ENCODE data around the gene ST7. TPM values are rescaled to one million over a fixed set of nuclear protein-coding genes. Genes with fewer than 3 reads are reported as not detected.

Gene ST7
- total RNA-seq, 4 donors from 2014 or later, result 7.2 to 47.9 (median 19.1) TPM

GRCh38 chr7:117146511-117146910, 193.2 kb downstream of the ST7 start:
- in situ Hi-C loops (cut with MboI; ENCODE audit: low pct_ligation_motif_present in 1 of 4, low pct_unique_long_range_greater_than_20kb in 1 of 4, low sequenced_read_pairs in 3 of 4) (loop anchor here in 1 of 4 donors (25.0 kb wide), 1 partner anchor 984 kb away; no protein-coding TSS in a partner anchor), intact Hi-C loops (cut with DNase I; ENCODE audit: low total_unique reads) (no loop called here)
- TF ChIP-seq CTCF (IDR thresholded peaks at IDR 0.05), result no peak
- TF ChIP-seq EP300 (IDR thresholded peaks at IDR 0.05; ENCODE audit: low read depth), result no peak
- no peak for TF ChIP-seq POLR2A (IDR thresholded peaks at IDR 0.05)
- TF ChIP-seq POLR2AphosphoS5 (IDR thresholded peaks at IDR 0.05), result no peak
- 93 to 100% methylated on average over 1 to 3 of the region's 3 CpGs for WGBS, 2 donors (ENCODE audit: low coverage in 1 of 2)
- Histone ChIP-seq H3K4me3 (no peak overlapping the region), H3K9me3 (no peaks in the 10 kb centered on the region), H3K27ac (no peak overlapping the region), H3K4me1 (no peaks in the 10 kb centered on the region), H3K36me3 (no peaks in the 10 kb centered on the region), H3K27me3 (no peaks in the 10 kb centered on the region)
- no peak for DNase-seq

- H3K4me3 ChIP-seq, result no peak overlapping the region
- TF ChIP-seq CTCF (IDR thresholded peaks at IDR 0.05), result no peak
- no peak for TF ChIP-seq POLR2AphosphoS5 (IDR thresholded peaks at IDR 0.05)
- H3K27ac ChIP-seq, result no peak overlapping the region
- 84 to 94% methylated on average over 4 of the region's 4 CpGs for WGBS, 2 donors (ENCODE audit: low coverage in 1 of 2)
- H3K36me3 ChIP-seq, result no peaks in the 10 kb centered on the region
- DNase-seq, result no peak
- intact Hi-C loops (cut with DNase I; ENCODE audit: low total_unique reads) (no loop called here), in situ Hi-C loops (cut with MboI; ENCODE audit: low pct_ligation_motif_present in 1 of 4, low pct_unique_long_range_greater_than_20kb in 1 of 4, low sequenced_read_pairs in 3 of 4) (loop anchor here in 1 of 4 donors (25.0 kb wide), 1 partner anchor 987 kb away; no protein-coding TSS in a partner anchor)
- no peaks in the 10 kb centered on the region for H3K9me3 ChIP-seq
- H3K27me3 ChIP-seq, result no peaks in the 10 kb centered on the region
- peaks cover 0 to 4% (median 0%) of the 10 kb centered on the region in 4 donors for H3K4me1 ChIP-seq
Observed at GRCh38 chr7:117148971-117149370, 195.7 kb downstream of the ST7 start.

- Histone ChIP-seq H3K4me1 (peaks cover 0 to 4% (median 0%) of the 10 kb centered on the region in 4 donors), H3K4me3 (no peak overlapping the region), H3K27me3 (no peaks in the 10 kb centered on the region), H3K27ac (no peak overlapping the region), H3K36me3 (no peaks in the 10 kb centered on the region), H3K9me3 (no peaks in the 10 kb centered on the region)
- in situ Hi-C loops (cut with MboI; ENCODE audit: low pct_ligation_motif_present in 1 of 4, low pct_unique_long_range_greater_than_20kb in 1 of 4, low sequenced_read_pairs in 3 of 4) (loop anchor here in 1 of 4 donors (25.0 kb wide), 1 partner anchor 987 kb away; no protein-coding TSS in a partner anchor), intact Hi-C loops (cut with DNase I; ENCODE audit: low total_unique reads) (no loop called here)
- 81 to 90% methylated on average over 3 of the region's 3 CpGs for WGBS, 2 donors (ENCODE audit: low coverage in 1 of 2)
- no peak for DNase-seq
- TF ChIP-seq EP300 (IDR thresholded peaks at IDR 0.05; ENCODE audit: low read depth) (no peak), POLR2AphosphoS5 (IDR thresholded peaks at IDR 0.05) (no peak), POLR2A (IDR thresholded peaks at IDR 0.05) (no peak), CTCF (IDR thresholded peaks at IDR 0.05) (no peak)
Observed at GRCh38 chr7:117149692-117150091, 196.4 kb downstream of the ST7 start.

DNA sequence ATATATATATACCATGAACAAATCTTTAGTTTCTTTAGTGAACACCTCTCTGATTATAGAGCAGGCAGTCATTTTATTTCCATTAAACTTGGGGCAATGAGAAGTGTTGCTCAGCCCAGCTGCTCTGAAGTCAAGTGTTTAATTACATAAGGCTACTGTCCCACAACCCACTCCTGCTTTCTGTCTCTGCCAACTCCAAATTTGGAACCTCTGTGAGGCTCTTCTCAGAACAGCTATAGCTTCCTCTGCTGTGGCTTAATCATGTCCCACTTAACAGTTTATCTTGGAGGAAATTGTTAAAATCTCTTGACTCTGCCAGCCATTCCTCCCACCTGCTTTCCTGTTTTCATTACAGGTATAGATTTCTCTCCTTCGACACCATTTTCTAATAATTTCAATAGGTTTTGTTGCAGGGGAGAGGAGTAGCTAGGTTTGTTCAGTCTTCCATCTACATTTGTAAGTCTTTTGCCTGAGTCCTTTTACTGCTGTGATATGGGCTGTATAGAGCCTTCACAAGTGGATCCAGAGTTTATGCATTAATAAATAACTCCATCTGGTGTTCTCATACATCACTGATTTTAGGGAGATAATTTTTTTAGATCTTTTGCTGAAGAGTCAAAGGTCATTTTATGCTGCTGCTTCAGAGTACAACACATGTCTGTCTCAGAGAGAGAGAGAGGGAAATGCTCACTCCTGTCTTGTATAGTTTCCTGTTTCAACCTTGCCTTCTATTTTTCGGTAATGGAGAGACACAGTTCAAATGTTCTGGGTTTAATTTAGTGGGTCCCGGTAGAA, 199.1 kb downstream of the ST7 start:
- Histone ChIP-seq H3K27ac (no peak overlapping the region), H3K36me3 (no peaks in the 10 kb centered on the region), H3K4me3 (no peak overlapping the region), H3K9me3 (no peaks in the 10 kb centered on the region), H3K27me3 (no peaks in the 10 kb centered on the region), H3K4me1 (peaks cover 0 to 4% (median under 1%) of the 10 kb centered on the region in 4 donors)
- DNase-seq, result no peak
- TF ChIP-seq POLR2AphosphoS5 (IDR thresholded peaks at IDR 0.05), result no peak
- no peak for TF ChIP-seq CTCF (IDR thresholded peaks at IDR 0.05)
- no peak for TF ChIP-seq EP300 (IDR thresholded peaks at IDR 0.05; ENCODE audit: low read depth)
- no peak for TF ChIP-seq POLR2A (IDR thresholded peaks at IDR 0.05)
- intact Hi-C loops (cut with DNase I; ENCODE audit: low total_unique reads) (no loop called here), in situ Hi-C loops (cut with MboI; ENCODE audit: low pct_ligation_motif_present in 1 of 4, low pct_unique_long_range_greater_than_20kb in 1 of 4, low sequenced_read_pairs in 3 of 4) (no loop called here)
- 71 to 84% methylated on average over 3 of the region's 3 CpGs for WGBS, 2 donors (ENCODE audit: low coverage in 1 of 2)

Measured in transverse colon (tissue), 4 donors.